ENCODE measurements around the gene LRP1. TPM values are rescaled to one million over a fixed set of nuclear protein-coding genes. Genes with fewer than 3 reads are reported as not detected.
A peak's percentile ranks its signal among the peaks of the same experiment; 100 is the strongest.

LRP1 gene
- polyA plus RNA-seq, 1 donor (not counting 4 experiments of a cell fraction or from before 2014, with no cell fraction given), result 4.9 TPM

DNA sequence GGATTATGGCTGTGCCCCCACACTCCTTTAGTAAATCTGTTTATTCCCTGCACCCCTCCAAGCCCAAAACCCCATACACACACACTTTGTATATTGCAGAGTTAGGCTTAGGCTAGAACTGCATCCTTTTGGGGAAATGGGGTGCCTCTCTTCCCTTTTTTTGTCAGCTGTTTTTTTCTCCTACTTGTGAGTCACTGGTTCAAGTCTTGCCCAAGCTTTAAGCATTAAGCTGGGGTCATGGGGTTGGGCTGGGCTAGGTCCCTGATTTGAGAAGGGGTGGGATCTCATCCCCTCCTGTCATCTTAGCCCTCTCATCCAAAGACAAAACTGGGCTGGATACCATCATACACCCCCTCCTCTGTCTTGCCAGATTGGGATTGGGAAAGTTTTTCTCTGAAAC lies 1.6 kb downstream of the LRP1 start:
- Histone ChIP-seq H3K9ac (ENCODE audit: control insufficient read depth, extremely low read depth, insufficient read depth, low read length) (peak overlapping the region; percentile 15), H3K27ac (ENCODE audit: control insufficient read depth, insufficient read depth, low read length) (no peak overlapping the region), H3K9me3 (ENCODE audit: control insufficient read depth, low read depth, low read length) (no peaks in the 10 kb centered on the region), H2AFZ (ENCODE audit: control insufficient read depth, low read length) (no peak overlapping the region), H3K4me1 (ENCODE audit: control insufficient read depth, extremely low read depth, insufficient read depth, low read length) (peaks cover 16% of the 10 kb centered on the region), H3K4me2 (ENCODE audit: control insufficient read depth, extremely low read depth, insufficient read depth, low read depth, low read length) (peak overlapping the region; percentile 44), H3K9me1 (ENCODE audit: control insufficient read depth, extremely low read depth, insufficient read depth, low read length) (no peaks in the 10 kb centered on the region), H3K4me3 (ENCODE audit: control insufficient read depth in 2 of 3, extremely low read depth in 1 of 3, insufficient read depth in 2 of 3, low read depth in 1 of 3, low read length in 3 of 3) (peak overlapping the region; percentile 11 to 90 (median 69)), H3K79me2 (ENCODE audit: control insufficient read depth, insufficient read depth, low read length) (no peaks in the 10 kb centered on the region), H4K20me1 (ENCODE audit: control insufficient read depth, extremely low read depth, insufficient read depth, low read length) (no peaks in the 10 kb centered on the region), H3K36me3 (ENCODE audit: control insufficient read depth in 2 of 2, extremely low read depth in 1 of 2, insufficient read depth in 2 of 2, low read length in 2 of 2) (no peaks in the 10 kb centered on the region), H3K27me3 (ENCODE audit: control insufficient read depth, extremely low read depth, insufficient read depth, low read length) (no peaks in the 10 kb centered on the region)
- TF ChIP-seq, protein P1, sequence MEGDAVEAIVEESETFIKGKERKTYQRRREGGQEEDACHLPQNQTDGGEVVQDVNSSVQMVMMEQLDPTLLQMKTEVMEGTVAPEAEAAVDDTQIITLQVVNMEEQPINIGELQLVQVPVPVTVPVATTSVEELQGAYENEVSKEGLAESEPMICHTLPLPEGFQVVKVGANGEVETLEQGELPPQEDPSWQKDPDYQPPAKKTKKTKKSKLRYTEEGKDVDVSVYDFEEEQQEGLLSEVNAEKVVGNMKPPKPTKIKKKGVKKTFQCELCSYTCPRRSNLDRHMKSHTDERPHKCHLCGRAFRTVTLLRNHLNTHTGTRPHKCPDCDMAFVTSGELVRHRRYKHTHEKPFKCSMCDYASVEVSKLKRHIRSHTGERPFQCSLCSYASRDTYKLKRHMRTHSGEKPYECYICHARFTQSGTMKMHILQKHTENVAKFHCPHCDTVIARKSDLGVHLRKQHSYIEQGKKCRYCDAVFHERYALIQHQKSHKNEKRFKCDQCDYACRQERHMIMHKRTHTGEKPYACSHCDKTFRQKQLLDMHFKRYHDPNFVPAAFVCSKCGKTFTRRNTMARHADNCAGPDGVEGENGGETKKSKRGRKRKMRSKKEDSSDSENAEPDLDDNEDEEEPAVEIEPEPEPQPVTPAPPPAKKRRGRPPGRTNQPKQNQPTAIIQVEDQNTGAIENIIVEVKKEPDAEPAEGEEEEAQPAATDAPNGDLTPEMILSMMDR (optimal IDR thresholded peaks at IDR 0.05 in 1 of 3, IDR thresholded peaks at IDR 0.05 in 1 of 3, conservative IDR thresholded peaks at IDR 0.05 in 1 of 3; ENCODE audit: extremely low read depth in 1 of 3, insufficient read depth in 2 of 3, low read length in 3 of 3), result no peak
- TF ChIP-seq EZH2 (IDR thresholded peaks at IDR 0.05; ENCODE audit: low read length), result no peak
- dilution Hi-C loops (cut with MboI; ENCODE audit: extremely low pct_ligation_motif_present, low sequenced_read_pairs), result loop anchor here (5.0 kb wide), 1 partner anchor 42 kb away; no protein-coding TSS in a partner anchor
- DNase-seq (ENCODE audit: low read depth, low spot score) (no peak), FAIRE-seq (no peak)

DNA sequence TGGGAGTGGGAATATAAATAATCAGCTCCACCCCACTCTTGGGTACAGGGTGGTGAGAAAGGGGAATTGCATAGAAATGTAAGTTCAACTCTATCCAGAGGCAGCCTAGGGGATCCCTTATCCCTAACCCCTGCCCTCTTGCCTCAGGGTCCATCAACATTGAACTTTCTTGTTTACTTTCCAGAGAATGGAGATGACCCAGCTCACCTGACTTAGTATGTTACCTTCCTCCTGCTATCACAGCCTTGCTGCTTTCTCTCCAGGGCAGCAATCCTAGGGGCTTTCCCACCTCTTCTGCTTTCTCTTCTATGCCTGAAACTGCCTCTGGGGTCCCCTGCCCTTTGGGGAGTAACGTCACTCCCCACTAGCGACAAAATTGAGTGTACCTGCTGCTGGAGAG lies 2.7 kb downstream of the LRP1 start:
- peaks cover 16% of the 10 kb centered on the region for H3K4me1 ChIP-seq (ENCODE audit: control insufficient read depth, extremely low read depth, insufficient read depth, low read length)
- no peak overlapping the region for H2AFZ ChIP-seq (ENCODE audit: control insufficient read depth, low read length)
- H3K27me3 ChIP-seq (ENCODE audit: control insufficient read depth, extremely low read depth, insufficient read depth, low read length), result no peaks in the 10 kb centered on the region
- no peaks in the 10 kb centered on the region for H4K20me1 ChIP-seq (ENCODE audit: control insufficient read depth, extremely low read depth, insufficient read depth, low read length)
- H3K9me3 ChIP-seq (ENCODE audit: control insufficient read depth, low read depth, low read length), result no peaks in the 10 kb centered on the region
- dilution Hi-C loops (cut with MboI; ENCODE audit: extremely low pct_ligation_motif_present, low sequenced_read_pairs), result loop anchor here (5.0 kb wide), 1 partner anchor 41 kb away; no protein-coding TSS in a partner anchor
- H3K4me2 ChIP-seq (ENCODE audit: control insufficient read depth, extremely low read depth, insufficient read depth, low read depth, low read length), result no peak overlapping the region
- H3K27ac ChIP-seq (ENCODE audit: control insufficient read depth, insufficient read depth, low read length), result no peak overlapping the region
- TF ChIP-seq, protein P1 (optimal IDR thresholded peaks at IDR 0.05 in 1 of 3, IDR thresholded peaks at IDR 0.05 in 1 of 3, conservative IDR thresholded peaks at IDR 0.05 in 1 of 3; ENCODE audit: extremely low read depth in 1 of 3, insufficient read depth in 2 of 3, low read length in 3 of 3), result no peak
- TF ChIP-seq EZH2 (IDR thresholded peaks at IDR 0.05; ENCODE audit: low read length), result no peak
- no peak for DNase-seq (ENCODE audit: low read depth, low spot score)
- H3K79me2 ChIP-seq (ENCODE audit: control insufficient read depth, insufficient read depth, low read length), result no peaks in the 10 kb centered on the region
- H3K4me3 ChIP-seq (ENCODE audit: control insufficient read depth in 2 of 3, extremely low read depth in 1 of 3, insufficient read depth in 2 of 3, low read depth in 1 of 3, low read length in 3 of 3), result no peak overlapping the region
- H3K36me3 ChIP-seq (ENCODE audit: control insufficient read depth in 2 of 2, extremely low read depth in 1 of 2, insufficient read depth in 2 of 2, low read length in 2 of 2), result peaks cover 0 to 3% of the 10 kb centered on the region in 2 experiments
- H3K9ac ChIP-seq (ENCODE audit: control insufficient read depth, extremely low read depth, insufficient read depth, low read length), result no peak overlapping the region
- no peak for FAIRE-seq
- H3K9me1 ChIP-seq (ENCODE audit: control insufficient read depth, extremely low read depth, insufficient read depth, low read length), result no peaks in the 10 kb centered on the region
